ENCODE results near the gene PRRG1.

DNA sequence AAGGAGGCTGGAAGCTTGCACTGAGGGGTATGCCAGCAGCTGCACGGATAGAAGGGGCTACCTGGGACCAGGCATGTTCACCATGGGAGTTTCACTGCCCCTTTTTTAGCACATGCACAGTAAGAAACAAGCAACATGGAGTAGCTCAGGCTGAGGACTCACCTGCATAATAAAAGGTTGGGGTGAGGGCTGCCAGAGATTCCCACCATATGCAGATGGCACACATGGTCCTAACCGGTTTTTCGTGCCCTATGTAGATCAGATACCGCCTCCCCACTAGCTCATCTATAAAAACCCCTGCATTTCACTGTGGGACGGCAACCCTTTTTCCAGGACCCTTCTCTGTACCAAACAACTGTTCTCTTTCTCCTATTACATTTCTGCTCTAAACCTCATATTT is 125.3 kb downstream of the PRRG1 start:
- TF ChIP-seq, protein P1, sequence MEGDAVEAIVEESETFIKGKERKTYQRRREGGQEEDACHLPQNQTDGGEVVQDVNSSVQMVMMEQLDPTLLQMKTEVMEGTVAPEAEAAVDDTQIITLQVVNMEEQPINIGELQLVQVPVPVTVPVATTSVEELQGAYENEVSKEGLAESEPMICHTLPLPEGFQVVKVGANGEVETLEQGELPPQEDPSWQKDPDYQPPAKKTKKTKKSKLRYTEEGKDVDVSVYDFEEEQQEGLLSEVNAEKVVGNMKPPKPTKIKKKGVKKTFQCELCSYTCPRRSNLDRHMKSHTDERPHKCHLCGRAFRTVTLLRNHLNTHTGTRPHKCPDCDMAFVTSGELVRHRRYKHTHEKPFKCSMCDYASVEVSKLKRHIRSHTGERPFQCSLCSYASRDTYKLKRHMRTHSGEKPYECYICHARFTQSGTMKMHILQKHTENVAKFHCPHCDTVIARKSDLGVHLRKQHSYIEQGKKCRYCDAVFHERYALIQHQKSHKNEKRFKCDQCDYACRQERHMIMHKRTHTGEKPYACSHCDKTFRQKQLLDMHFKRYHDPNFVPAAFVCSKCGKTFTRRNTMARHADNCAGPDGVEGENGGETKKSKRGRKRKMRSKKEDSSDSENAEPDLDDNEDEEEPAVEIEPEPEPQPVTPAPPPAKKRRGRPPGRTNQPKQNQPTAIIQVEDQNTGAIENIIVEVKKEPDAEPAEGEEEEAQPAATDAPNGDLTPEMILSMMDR (IDR thresholded peaks at IDR 0.05; ENCODE audit: low read depth, low read length) = no peak
- no peak for TF ChIP-seq EZH2phosphoT487 (IDR thresholded peaks at IDR 0.05; ENCODE audit: low read depth)
